Measurements from ENCODE around the gene TAPT1.

The TAPT1 gene

GRCh38 chr4:16250661-16251365, 24.5 kb upstream of the TAPT1 start:
- POLR2A ChIA-PET: interaction anchor here (0.6 kb wide), 3 partner anchors 350 to 1520 kb away, joined by 4 to 10 read pairs (median 5); no protein-coding TSS in a partner anchor

GRCh38 chr4:16248605-16249004, 22.3 kb upstream of the TAPT1 start:
- Histone ChIP-seq H3K9me3 (ENCODE audit: control insufficient read depth, insufficient read depth, low read depth, low read length) (no peaks in the 10 kb centered on the region), H3K36me3 (ENCODE audit: control insufficient read depth in 2 of 2, insufficient read depth in 1 of 2, low read length in 2 of 2) (no peaks in the 10 kb centered on the region), H3K4me1 (ENCODE audit: control insufficient read depth, insufficient read depth, low read length) (no peaks in the 10 kb centered on the region), H3K4me3 (ENCODE audit: low read depth, low read length) (no peak overlapping the region), H3K27ac (ENCODE audit: extremely low read depth, low read depth, low read length) (no peak overlapping the region)
- POLR2A ChIA-PET: no interaction called here
- no peak for TF ChIP-seq ZNF274 (IDR thresholded peaks at IDR 0.05; ENCODE audit: low read length)
- no peak for TF ChIP-seq ZNF274 (tag by site-specific recombination; IDR thresholded peaks at IDR 0.05; ENCODE audit: borderline replicate concordance)
- TF ChIP-seq ZNF26 (tag by site-specific recombination; IDR thresholded peaks at IDR 0.05): no peak
- TF ChIP-seq ZNF2 (tag by site-specific recombination; IDR thresholded peaks at IDR 0.05): no peak
- no peak for TF ChIP-seq ZNF391 (tag by site-specific recombination; IDR thresholded peaks at IDR 0.05; ENCODE audit: borderline replicate concordance, low read depth)
- no peak for TF ChIP-seq ATF2 (tag by site-specific recombination; IDR thresholded peaks at IDR 0.05; ENCODE audit: low read depth)
- no peak for TF ChIP-seq ZNF423 (tag by site-specific recombination; IDR thresholded peaks at IDR 0.05)
- no peak for TF ChIP-seq ZNF747 (tag by site-specific recombination; IDR thresholded peaks at IDR 0.05)
- no peak for TF ChIP-seq OVOL3 (tag by site-specific recombination; IDR thresholded peaks at IDR 0.05)
- no peak for TF ChIP-seq ZNF155 (tag by site-specific recombination; IDR thresholded peaks at IDR 0.05)
- no peak for TF ChIP-seq ZBTB44 (tag by site-specific recombination; IDR thresholded peaks at IDR 0.05)
- CTCF ChIA-PET: interaction anchor here (0.6 kb wide), 1 partner anchor 53 kb away, joined by 3 read pairs; no protein-coding TSS in a partner anchor

More at GRCh38 chr4:16250661-16251365, 24.5 kb upstream of the TAPT1 start:
- no peak for TF ChIP-seq KLF10 (tag by site-specific recombination; IDR thresholded peaks at IDR 0.05)
- no peak for TF ChIP-seq KLF9 (tag by site-specific recombination; IDR thresholded peaks at IDR 0.05; ENCODE audit: low read depth)
- no peak for TF ChIP-seq SALL2 (tag by site-specific recombination; IDR thresholded peaks at IDR 0.05; ENCODE audit: borderline replicate concordance)
- TF ChIP-seq ZSCAN18 (tag by site-specific recombination; IDR thresholded peaks at IDR 0.05): no peak
- no peak for TF ChIP-seq ZNF114 (tag by site-specific recombination; IDR thresholded peaks at IDR 0.05)
- TF ChIP-seq PRDM1 (tag by site-specific recombination; IDR thresholded peaks at IDR 0.05): 0 out of 2 replicates have a peak, but pooled peaks have one; percentile 40
- CTCF ChIA-PET: interaction anchor here (2.1 kb wide), 1 partner anchor 14 kb away, joined by 7 read pairs; no protein-coding TSS in a partner anchor
- no peak overlapping the region for H3K27ac ChIP-seq (ENCODE audit: extremely low read depth, low read depth, low read length)
- no peaks in the 10 kb centered on the region for H3K36me3 ChIP-seq (ENCODE audit: control insufficient read depth in 2 of 2, insufficient read depth in 1 of 2, low read length in 2 of 2)
- H3K4me3 ChIP-seq (ENCODE audit: low read depth, low read length): no peak overlapping the region
- no peaks in the 10 kb centered on the region for H3K9me3 ChIP-seq (ENCODE audit: control insufficient read depth, insufficient read depth, low read depth, low read length)
- no peaks in the 10 kb centered on the region for H3K4me1 ChIP-seq (ENCODE audit: control insufficient read depth, insufficient read depth, low read length)

Measured in HEK293 (cell line).